HG03280 (cell line): ENCODE measurements around the gene BFSP2.
"Not testable (repeated sequence)": the region's sequence is repeated elsewhere in the genome, so short reads cannot be mapped to it uniquely, and the experiment has no call there.

ENCODE experiments used
- ATAC-seq: cut with Tn5 transposase; IDR thresholded peaks from one replicate; pipeline ENCODE4 v1.9.1; 2021; ENCODE audit warnings: mild to moderate bottlenecking, moderate library complexity; ENCODE audit not compliant: unreplicated experiment

Gene BFSP2

GRCh38 chr3:133505813-133506212 is 106.0 kb downstream of the BFSP2 start:
- peak; percentile 35 for ATAC-seq

DNA sequence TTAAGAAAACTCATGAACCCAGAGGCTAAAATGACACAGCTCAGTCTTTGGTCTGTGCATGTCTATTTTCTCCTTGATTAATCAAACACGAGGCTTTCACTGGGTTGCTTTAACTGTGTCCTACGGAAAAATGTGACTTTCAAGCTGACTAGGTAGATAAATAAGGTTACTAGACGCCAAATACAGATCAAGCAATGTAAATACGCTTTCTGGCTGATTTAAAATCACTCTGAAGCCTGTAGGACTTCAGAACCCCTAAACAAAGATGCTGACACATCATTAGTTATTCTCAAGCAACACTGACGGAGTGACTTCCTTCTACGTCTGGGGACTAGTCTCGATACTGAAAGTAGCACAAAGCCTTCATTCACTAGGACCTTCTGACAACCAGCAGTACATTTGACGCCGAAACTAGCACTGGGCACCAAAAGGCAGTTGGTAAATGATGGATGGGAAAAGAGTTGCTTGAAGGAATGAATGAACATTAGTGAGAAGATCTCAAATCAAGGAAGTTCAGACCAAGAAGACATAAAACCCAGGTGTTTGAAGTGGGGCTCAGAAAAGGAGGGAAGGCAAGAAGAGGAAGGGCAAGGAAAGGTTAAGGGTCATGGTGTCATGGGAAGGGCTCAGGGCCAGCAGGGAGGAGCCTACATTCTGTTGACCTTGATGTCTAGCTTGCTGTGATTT is 106.5 kb downstream of the BFSP2 start:
- ATAC-seq: peak; percentile 99

DNA sequence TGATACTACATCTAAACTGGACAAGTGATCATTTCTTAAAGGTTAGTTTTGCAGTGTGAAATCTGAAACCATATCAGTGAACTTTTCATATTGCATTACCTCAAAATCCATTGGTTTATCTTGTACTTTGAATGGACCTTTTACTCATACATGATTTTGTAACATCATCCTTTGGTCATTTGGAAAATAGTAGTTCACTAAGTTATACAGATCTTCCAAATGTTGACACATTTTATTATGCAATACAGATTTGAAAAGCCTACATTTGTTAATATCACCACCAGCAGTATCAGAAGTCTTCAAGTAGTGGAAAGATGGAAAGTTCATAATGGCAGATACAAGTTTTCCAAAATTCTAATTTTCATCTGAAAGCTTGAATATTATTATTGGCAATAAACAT is 109.6 kb downstream of the BFSP2 start:
- ATAC-seq: no peak

- no peak for ATAC-seq
Observed at GRCh38 chr3:133512416-133513089, 112.7 kb downstream of the BFSP2 start.

DNA sequence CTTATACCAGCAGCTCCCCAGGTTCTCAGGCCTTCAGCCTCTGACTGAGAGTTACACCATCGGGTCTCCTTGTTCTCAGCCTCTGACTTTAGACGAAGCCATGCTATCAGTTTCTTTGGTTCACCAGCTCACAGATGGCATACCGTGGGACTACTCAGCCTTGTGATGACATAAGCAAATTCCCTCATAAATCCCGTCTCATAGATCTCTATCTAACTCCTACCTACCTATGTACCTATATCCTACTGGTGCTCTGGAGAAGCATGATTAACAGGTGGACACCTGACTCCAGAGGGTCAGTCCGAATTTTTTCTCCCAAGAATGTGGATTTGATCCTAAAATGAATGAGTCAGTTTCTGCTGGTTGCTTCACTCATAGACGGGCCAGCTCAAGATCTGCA is 114.6 kb downstream of the BFSP2 start:
- ATAC-seq: no peak

DNA sequence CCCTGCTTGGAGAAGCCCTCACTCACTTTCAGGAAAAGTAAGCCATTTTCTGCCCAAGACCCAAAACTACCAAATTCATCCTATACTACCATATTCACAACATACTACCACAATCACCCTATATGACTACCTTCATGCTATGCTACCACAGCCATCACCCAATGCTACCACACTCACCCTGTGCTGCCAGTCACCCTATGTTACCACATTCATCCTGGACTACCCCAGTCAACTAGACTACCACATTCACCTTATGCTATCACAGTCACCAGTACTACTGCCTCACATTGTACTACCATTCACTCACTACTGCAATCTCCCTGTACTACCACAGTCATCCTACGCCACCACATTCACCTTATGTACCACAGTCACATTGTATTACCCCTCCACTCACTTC is 115.3 kb downstream of the BFSP2 start:
- ATAC-seq: no peak

DNA sequence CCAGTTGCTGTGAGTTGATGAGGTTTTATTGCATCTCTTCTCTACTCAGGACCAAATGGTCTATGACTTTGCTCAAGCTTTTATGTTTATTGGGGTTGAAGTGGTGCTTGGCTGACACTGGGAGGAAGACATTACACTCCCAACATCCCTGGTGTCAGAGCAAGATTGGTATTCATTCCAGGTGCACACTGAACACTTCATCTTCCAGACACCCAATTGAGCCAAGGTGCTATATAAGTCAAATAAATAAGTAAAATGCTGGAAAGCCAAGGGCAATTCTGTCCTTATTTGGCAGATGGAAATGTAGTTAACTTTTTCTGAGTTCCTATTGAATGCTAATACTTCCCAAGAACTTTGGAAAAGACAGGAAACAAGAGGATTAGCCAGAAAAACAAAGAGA is 120.4 kb downstream of the BFSP2 start:
- no peak for ATAC-seq

- ATAC-seq: not testable (repeated sequence)
Observed at GRCh38 chr3:133520938-133521337, 121.1 kb downstream of the BFSP2 start.

GRCh38 chr3:133521946-133522345 is 122.1 kb downstream of the BFSP2 start:
- no peak for ATAC-seq

- not testable (repeated sequence) for ATAC-seq
Observed at GRCh38 chr3:133523758-133524157, 123.9 kb downstream of the BFSP2 start.
